Measurements from ENCODE around the gene LIX1L. TPM values are rescaled to one million over a fixed set of nuclear protein-coding genes. Genes with fewer than 3 reads are reported as not detected.
A peak's percentile ranks its signal among the peaks of the same experiment; 100 is the strongest.

LIX1L gene
- total and polyA plus RNA-seq, 2 of the 13 experiments (the other 11 are each of a cell fraction or from before 2014, with no cell fraction given) = 8.1 to 24.9 TPM

DNA sequence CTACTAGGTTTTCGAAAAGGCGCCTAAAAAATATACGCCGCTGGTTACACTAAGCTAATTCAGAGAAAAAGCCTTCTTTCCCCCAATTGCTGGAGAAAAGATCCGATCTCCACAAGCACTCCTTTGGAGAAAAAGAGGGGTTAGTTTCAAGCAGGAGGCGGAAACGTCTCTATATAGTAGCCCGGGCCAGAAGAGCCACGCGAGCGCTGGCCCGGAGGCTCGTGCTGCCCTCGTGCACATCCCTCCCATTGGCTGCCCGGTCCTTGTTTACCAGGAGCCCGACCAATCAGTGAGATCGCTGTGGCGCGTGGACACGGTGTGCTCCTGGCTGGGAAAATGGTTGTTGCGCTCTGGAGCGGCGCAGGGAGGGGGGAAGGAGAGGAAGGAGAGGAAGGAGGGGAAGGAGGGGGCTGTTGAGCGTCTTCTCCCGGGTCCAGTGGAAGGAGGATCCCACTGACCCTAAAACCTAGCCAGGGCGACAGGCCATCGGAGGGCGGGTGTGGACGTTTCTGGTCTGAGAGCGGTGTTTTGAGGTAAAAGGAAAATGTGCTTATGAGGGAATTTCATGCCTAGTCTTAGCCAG, 38.7 kb upstream of the LIX1L start, which contains the start of gene TXNIP (continued):
- TF ChIP-seq, protein P1, sequence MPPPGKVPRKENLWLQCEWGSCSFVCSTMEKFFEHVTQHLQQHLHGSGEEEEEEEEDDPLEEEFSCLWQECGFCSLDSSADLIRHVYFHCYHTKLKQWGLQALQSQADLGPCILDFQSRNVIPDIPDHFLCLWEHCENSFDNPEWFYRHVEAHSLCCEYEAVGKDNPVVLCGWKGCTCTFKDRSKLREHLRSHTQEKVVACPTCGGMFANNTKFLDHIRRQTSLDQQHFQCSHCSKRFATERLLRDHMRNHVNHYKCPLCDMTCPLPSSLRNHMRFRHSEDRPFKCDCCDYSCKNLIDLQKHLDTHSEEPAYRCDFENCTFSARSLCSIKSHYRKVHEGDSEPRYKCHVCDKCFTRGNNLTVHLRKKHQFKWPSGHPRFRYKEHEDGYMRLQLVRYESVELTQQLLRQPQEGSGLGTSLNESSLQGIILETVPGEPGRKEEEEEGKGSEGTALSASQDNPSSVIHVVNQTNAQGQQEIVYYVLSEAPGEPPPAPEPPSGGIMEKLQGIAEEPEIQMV (CRISPR knock-in tag; IDR thresholded peaks at IDR 0.05; ENCODE audit: low read depth) = peak; percentile 97
- TF ChIP-seq SNRNP70 (IDR thresholded peaks at IDR 0.05; ENCODE audit: low read depth, low read length) = no peak
- peak; percentile 26; the same call in 1 of the 2 replicates for TF ChIP-seq ZNF44 (CRISPR knock-in tag; IDR thresholded peaks at IDR 0.05)
- peak; percentile 61 for TF ChIP-seq TAF1 (CRISPR knock-in tag; IDR thresholded peaks at IDR 0.05)
- TF ChIP-seq, protein P2, sequence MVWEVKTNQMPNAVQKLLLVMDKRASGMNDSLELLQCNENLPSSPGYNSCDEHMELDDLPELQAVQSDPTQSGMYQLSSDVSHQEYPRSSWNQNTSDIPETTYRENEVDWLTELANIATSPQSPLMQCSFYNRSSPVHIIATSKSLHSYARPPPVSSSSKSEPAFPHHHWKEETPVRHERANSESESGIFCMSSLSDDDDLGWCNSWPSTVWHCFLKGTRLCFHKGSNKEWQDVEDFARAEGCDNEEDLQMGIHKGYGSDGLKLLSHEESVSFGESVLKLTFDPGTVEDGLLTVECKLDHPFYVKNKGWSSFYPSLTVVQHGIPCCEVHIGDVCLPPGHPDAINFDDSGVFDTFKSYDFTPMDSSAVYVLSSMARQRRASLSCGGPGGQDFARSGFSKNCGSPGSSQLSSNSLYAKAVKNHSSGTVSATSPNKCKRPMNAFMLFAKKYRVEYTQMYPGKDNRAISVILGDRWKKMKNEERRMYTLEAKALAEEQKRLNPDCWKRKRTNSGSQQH (CRISPR knock-in tag; IDR thresholded peaks at IDR 0.05; ENCODE audit: low read depth) = peak; percentile 83; the same call in 1 of the 2 replicates
- TF ChIP-seq ZNF883 (CRISPR knock-in tag; IDR thresholded peaks at IDR 0.05; ENCODE audit: not compliant biosample characterization) = peak; percentile 89
- TF ChIP-seq ZNF124 (CRISPR knock-in tag; IDR thresholded peaks at IDR 0.05) = peak; percentile 89
- TF ChIP-seq ZNF564 (CRISPR knock-in tag; IDR thresholded peaks at IDR 0.05) = no peak
- no peak for TF ChIP-seq ZNF557 (CRISPR knock-in tag; IDR thresholded peaks at IDR 0.05)
- TF ChIP-seq KMT2B (CRISPR knock-in tag; IDR thresholded peaks at IDR 0.05) = peak; percentile 60; the same call in 1 of the 2 replicates
- no peak for TF ChIP-seq MTA3 (CRISPR knock-in tag; IDR thresholded peaks at IDR 0.05)
- TF ChIP-seq, protein P3, sequence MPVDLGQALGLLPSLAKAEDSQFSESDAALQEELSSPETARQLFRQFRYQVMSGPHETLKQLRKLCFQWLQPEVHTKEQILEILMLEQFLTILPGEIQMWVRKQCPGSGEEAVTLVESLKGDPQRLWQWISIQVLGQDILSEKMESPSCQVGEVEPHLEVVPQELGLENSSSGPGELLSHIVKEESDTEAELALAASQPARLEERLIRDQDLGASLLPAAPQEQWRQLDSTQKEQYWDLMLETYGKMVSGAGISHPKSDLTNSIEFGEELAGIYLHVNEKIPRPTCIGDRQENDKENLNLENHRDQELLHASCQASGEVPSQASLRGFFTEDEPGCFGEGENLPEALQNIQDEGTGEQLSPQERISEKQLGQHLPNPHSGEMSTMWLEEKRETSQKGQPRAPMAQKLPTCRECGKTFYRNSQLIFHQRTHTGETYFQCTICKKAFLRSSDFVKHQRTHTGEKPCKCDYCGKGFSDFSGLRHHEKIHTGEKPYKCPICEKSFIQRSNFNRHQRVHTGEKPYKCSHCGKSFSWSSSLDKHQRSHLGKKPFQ (CRISPR knock-in tag; IDR thresholded peaks at IDR 0.05; ENCODE audit: insufficient replicate concordance) = no peak
- no peak for TF ChIP-seq PRPF4 (IDR thresholded peaks at IDR 0.05; ENCODE audit: low read depth, low read length, poor library complexity, severe bottlenecking)
- peak; percentile 48 for TF ChIP-seq HNRNPLL (IDR thresholded peaks at IDR 0.05; ENCODE audit: low read depth, low read length, poor library complexity, severe bottlenecking)
- TF ChIP-seq, protein P4, sequence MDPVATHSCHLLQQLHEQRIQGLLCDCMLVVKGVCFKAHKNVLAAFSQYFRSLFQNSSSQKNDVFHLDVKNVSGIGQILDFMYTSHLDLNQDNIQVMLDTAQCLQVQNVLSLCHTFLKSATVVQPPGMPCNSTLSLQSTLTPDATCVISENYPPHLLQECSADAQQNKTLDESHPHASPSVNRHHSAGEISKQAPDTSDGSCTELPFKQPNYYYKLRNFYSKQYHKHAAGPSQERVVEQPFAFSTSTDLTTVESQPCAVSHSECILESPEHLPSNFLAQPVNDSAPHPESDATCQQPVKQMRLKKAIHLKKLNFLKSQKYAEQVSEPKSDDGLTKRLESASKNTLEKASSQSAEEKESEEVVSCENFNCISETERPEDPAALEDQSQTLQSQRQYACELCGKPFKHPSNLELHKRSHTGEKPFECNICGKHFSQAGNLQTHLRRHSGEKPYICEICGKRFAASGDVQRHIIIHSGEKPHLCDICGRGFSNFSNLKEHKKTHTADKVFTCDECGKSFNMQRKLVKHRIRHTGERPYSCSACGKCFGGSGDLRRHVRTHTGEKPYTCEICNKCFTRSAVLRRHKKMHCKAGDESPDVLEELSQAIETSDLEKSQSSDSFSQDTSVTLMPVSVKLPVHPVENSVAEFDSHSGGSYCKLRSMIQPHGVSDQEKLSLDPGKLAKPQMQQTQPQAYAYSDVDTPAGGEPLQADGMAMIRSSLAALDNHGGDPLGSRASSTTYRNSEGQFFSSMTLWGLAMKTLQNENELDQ (CRISPR knock-in tag; IDR thresholded peaks at IDR 0.05; ENCODE audit: borderline replicate concordance) = no peak
- 0 out of 2 replicates have a peak, but pooled peaks have one; percentile 68 for TF ChIP-seq ZNF354B (CRISPR knock-in tag; IDR thresholded peaks at IDR 0.05)
- TF ChIP-seq, protein P5, sequence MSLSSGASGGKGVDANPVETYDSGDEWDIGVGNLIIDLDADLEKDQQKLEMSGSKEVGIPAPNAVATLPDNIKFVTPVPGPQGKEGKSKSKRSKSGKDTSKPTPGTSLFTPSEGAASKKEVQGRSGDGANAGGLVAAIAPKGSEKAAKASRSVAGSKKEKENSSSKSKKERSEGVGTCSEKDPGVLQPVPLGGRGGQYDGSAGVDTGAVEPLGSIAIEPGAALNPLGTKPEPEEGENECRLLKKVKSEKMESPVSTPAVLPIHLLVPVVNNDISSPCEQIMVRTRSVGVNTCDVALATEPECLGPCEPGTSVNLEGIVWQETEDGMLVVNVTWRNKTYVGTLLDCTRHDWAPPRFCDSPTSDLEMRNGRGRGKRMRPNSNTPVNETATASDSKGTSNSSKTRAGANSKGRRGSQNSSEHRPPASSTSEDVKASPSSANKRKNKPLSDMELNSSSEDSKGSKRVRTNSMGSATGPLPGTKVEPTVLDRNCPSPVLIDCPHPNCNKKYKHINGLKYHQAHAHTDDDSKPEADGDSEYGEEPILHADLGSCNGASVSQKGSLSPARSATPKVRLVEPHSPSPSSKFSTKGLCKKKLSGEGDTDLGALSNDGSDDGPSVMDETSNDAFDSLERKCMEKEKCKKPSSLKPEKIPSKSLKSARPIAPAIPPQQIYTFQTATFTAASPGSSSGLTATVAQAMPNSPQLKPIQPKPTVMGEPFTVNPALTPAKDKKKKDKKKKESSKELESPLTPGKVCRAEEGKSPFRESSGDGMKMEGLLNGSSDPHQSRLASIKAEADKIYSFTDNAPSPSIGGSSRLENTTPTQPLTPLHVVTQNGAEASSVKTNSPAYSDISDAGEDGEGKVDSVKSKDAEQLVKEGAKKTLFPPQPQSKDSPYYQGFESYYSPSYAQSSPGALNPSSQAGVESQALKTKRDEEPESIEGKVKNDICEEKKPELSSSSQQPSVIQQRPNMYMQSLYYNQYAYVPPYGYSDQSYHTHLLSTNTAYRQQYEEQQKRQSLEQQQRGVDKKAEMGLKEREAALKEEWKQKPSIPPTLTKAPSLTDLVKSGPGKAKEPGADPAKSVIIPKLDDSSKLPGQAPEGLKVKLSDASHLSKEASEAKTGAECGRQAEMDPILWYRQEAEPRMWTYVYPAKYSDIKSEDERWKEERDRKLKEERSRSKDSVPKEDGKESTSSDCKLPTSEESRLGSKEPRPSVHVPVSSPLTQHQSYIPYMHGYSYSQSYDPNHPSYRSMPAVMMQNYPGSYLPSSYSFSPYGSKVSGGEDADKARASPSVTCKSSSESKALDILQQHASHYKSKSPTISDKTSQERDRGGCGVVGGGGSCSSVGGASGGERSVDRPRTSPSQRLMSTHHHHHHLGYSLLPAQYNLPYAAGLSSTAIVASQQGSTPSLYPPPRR (CRISPR knock-in tag; IDR thresholded peaks at IDR 0.05; ENCODE audit: borderline replicate concordance) = peak; percentile 93
- TF ChIP-seq ZNF3 (CRISPR knock-in tag; IDR thresholded peaks at IDR 0.05) = no peak; the same call in 1 of the 2 replicates

Data from HepG2 (cell line).